Activated B cell treated with CpG ODN at 0.5 μM for 24 hours (primary cell): ENCODE results near the gene FBXO10. TPM values are rescaled to one million over a fixed set of nuclear protein-coding genes. Genes with fewer than 3 reads are reported as not detected.

Experiments used
- ATAC-seq: fragments of 200-7000 bp; cut with Tn5 transposase; one replicate; pipeline ENCODE4 v1.10.0; 2021; ENCODE audit warnings: low read depth, mild to moderate bottlenecking, moderate library complexity
- CTCF ChIA-PET: fragments of 350-600 bp; sonication (Branson Sonifier 250); formaldehyde crosslinking; loops from one replicate; lab custom pipeline; 2021; ENCODE audit warnings: antibody characterized with exemption; lab: Charles Lee
- POLR2A ChIA-PET: fragments of 350-600 bp; sonication (Branson Sonifier 250); formaldehyde crosslinking; loops from one replicate; lab custom pipeline; 2021; ENCODE audit warnings: antibody characterized with exemption; lab: Charles Lee
- DNase-seq: peaks from one replicate; pipeline ENCODE4 v3.0.0; 2022
- H3K27ac Mint-ChIP-seq: one replicate; pipeline ENCODE4 v1.8.0; 2020; ENCODE audit warnings: mixed read lengths
- H3K27me3 Mint-ChIP-seq: one replicate; pipeline ENCODE4 v1.8.0; 2021; ENCODE audit warnings: mixed read lengths
- H3K36me3 Mint-ChIP-seq: one replicate; pipeline ENCODE4 v1.8.0; 2021; ENCODE audit warnings: low read depth, mixed read lengths
- H3K4me1 Mint-ChIP-seq: one replicate; pipeline ENCODE4 v1.8.0; 2021; ENCODE audit warnings: mixed read lengths
- H3K4me3 Mint-ChIP-seq: one replicate; pipeline ENCODE4 v1.8.0; 2020; ENCODE audit warnings: mild to moderate bottlenecking, mixed read lengths
- H3K9me3 Mint-ChIP-seq: one replicate; pipeline ENCODE4 v1.8.0; 2020; ENCODE audit warnings: mixed read lengths
- CTCF ChIP-seq: fragments of 200-600 bp; IDR thresholded peaks from one replicate; pipeline ENCODE4 v1.8.0; 2022; ENCODE audit warnings: antibody characterized with exemption, mild to moderate bottlenecking
- intact Hi-C: fragments of 100-400 bp; cut with micrococcal nuclease; formaldehyde crosslinking; loops from one replicate; pipeline ENCODE4 v1.15.1; 2024
- total RNA-seq: library from RNA; stranded (reverse); gene quantifications from 2 replicates; pipeline ENCODE4 v1.2.3, GENCODE V29; 2022

Gene FBXO10
- total RNA-seq, 1 donor from 2014 or later = 39.4 TPM

GRCh38 chr9:37564916-37565315 lies 11.3 kb downstream of the FBXO10 start:
- Mint-ChIP-seq H3K27ac (peak overlapping the region; percentile 92), H3K9me3 (peaks cover 18% of the 10 kb centered on the region), H3K36me3 (peaks cover 37% of the 10 kb centered on the region), H3K4me1 (peaks cover 87% of the 10 kb centered on the region), H3K27me3 (no peaks in the 10 kb centered on the region), H3K4me3 (peak overlapping the region; percentile 78)
- TF ChIP-seq CTCF = no peak
- ATAC-seq (peak; percentile 9), DNase-seq (no peak)
- intact Hi-C loops = loop anchor here (1.0 to 2.0 kb wide), 2 partner anchors 10 to 34 kb away; no protein-coding TSS in a partner anchor
- CTCF ChIA-PET = interaction anchor here (1.9 kb wide), 1 partner anchor 27 kb away, joined by 6 read pairs; the partner anchor contains the start of gene TOMM5
- POLR2A ChIA-PET = interaction anchor here (1.0 to 3.3 kb wide), 4 partner anchors 10 to 188 kb away, joined by 3 to 48 read pairs (median 14); partner anchors contain the start of genes FBXO10 and TOMM5

GRCh38 chr9:37563806-37564513 lies 12.2 kb downstream of the FBXO10 start:
- H3K27ac Mint-ChIP-seq = no peak overlapping the region
- H3K27me3 Mint-ChIP-seq = no peaks in the 10 kb centered on the region
- DNase-seq = no peak
- POLR2A ChIA-PET = no interaction called here
- H3K4me1 Mint-ChIP-seq = peaks cover 92% of the 10 kb centered on the region
- ATAC-seq = no peak
- no peak for TF ChIP-seq CTCF
- peaks cover 43% of the 10 kb centered on the region for H3K36me3 Mint-ChIP-seq
- intact Hi-C loops = loop anchor here (2.0 kb wide), 1 partner anchor 33 kb away; no protein-coding TSS in a partner anchor
- no peak overlapping the region for H3K4me3 Mint-ChIP-seq
- CTCF ChIA-PET = no interaction called here
- H3K9me3 Mint-ChIP-seq = peaks cover 18% of the 10 kb centered on the region

GRCh38 chr9:37562826-37563225 lies 13.4 kb downstream of the FBXO10 start:
- no peak for DNase-seq
- TF ChIP-seq CTCF = no peak
- no peaks in the 10 kb centered on the region for H3K27me3 Mint-ChIP-seq
- H3K9me3 Mint-ChIP-seq = peaks cover 18% of the 10 kb centered on the region
- peak overlapping the region; percentile 50 for H3K4me3 Mint-ChIP-seq
- peaks cover 81% of the 10 kb centered on the region for H3K4me1 Mint-ChIP-seq
- intact Hi-C loops = no loop called here
- CTCF ChIA-PET = no interaction called here
- POLR2A ChIA-PET = no interaction called here
- peaks cover 38% of the 10 kb centered on the region for H3K36me3 Mint-ChIP-seq
- H3K27ac Mint-ChIP-seq = peak overlapping the region; percentile 26
- ATAC-seq = no peak

GRCh38 chr9:37561682-37562081 lies 14.5 kb downstream of the FBXO10 start:
- ATAC-seq (peak; percentile 30), DNase-seq (no peak)
- no peak for TF ChIP-seq CTCF
- Mint-ChIP-seq H3K27ac (peak overlapping the region; percentile 67), H3K36me3 (peaks cover 44% of the 10 kb centered on the region), H3K4me3 (peak overlapping the region; percentile 70), H3K4me1 (peaks cover 70% of the 10 kb centered on the region), H3K27me3 (no peaks in the 10 kb centered on the region), H3K9me3 (peaks cover 18% of the 10 kb centered on the region)
- intact Hi-C loops = no loop called here
- POLR2A ChIA-PET = interaction anchor here (0.7 kb wide), 2 partner anchors 16 to 138 kb away, joined by 3 to 4 read pairs; no protein-coding TSS in a partner anchor
- CTCF ChIA-PET = no interaction called here

- Mint-ChIP-seq H3K27ac (peak overlapping the region; percentile 35), H3K4me1 (peaks cover 53% of the 10 kb centered on the region), H3K27me3 (no peaks in the 10 kb centered on the region), H3K4me3 (peak overlapping the region; percentile 44), H3K9me3 (peaks cover 14% of the 10 kb centered on the region), H3K36me3 (peaks cover 39% of the 10 kb centered on the region)
- POLR2A ChIA-PET = interaction anchor here (0.6 to 1.0 kb wide), 3 partner anchors 16 to 32 kb away, joined by 3 to 5 read pairs (median 4); partner anchors contain the start of genes FBXO10 and TOMM5
- CTCF ChIA-PET = no interaction called here
- DNase-seq = no peak
- TF ChIP-seq CTCF = no peak
- intact Hi-C loops = no loop called here
- ATAC-seq = peak; percentile 46
These were observed 16.2 kb downstream of the FBXO10 start for GRCh38 chr9:37559855-37560592.
